Coronary artery (tissue), 2 donors: Measurements from ENCODE around the gene ATP2C2.

Experiments used
- DNase-seq: peaks from one replicate; pipeline ENCODE4 v3.0.0-alpha.2; 2017; ENCODE audit warnings: low spot score
- H3K27ac ChIP-seq, 2 donors: fragments of 200-600 bp; sonication (generic); one replicate each; pipeline ENCODE4 v1.5.1; 2016 to 2019
- H3K4me3 ChIP-seq: fragments of 200-600 bp; sonication (generic); 2 replicates; pipeline ENCODE4 v1.5.1; 2016; ENCODE audit warnings: mild to moderate bottlenecking, moderate library complexity
- CTCF ChIP-seq: fragments of 200-600 bp; sonication (generic); IDR thresholded peaks from one replicate; pipeline ENCODE4 v1.5.1; 2019; ENCODE audit warnings: antibody characterized with exemption

The ATP2C2 gene

GRCh38 chr16:84358601-84359295 is 9.6 kb upstream of the ATP2C2 start:
- no peak overlapping the region for H3K27ac ChIP-seq
- no peak for TF ChIP-seq CTCF
- no peak overlapping the region for H3K4me3 ChIP-seq
- no peak for DNase-seq

- DNase-seq: no peak
- no peak overlapping the region for H3K27ac ChIP-seq
- TF ChIP-seq CTCF: no peak
These were observed 9.0 kb upstream of the ATP2C2 start for GRCh38 chr16:84359326-84359725.

GRCh38 chr16:84360170-84360569 is 8.2 kb upstream of the ATP2C2 start:
- no peak for TF ChIP-seq CTCF

More at GRCh38 chr16:84359326-84359725, 9.0 kb upstream of the ATP2C2 start:
- H3K4me3 ChIP-seq: no peak overlapping the region

GRCh38 chr16:84360748-84361147 is 7.6 kb upstream of the ATP2C2 start:
- no peak for DNase-seq
- no peak overlapping the region for H3K4me3 ChIP-seq
- no peak for TF ChIP-seq CTCF
- H3K27ac ChIP-seq: no peak overlapping the region

More at GRCh38 chr16:84360170-84360569, 8.2 kb upstream of the ATP2C2 start:
- Histone ChIP-seq H3K4me3 (no peak overlapping the region), H3K27ac (no peak overlapping the region)
- no peak for DNase-seq

- DNase-seq: no peak
- Histone ChIP-seq H3K27ac (no peak overlapping the region), H3K4me3 (no peak overlapping the region)
- no peak for TF ChIP-seq CTCF
These were observed 6.8 kb upstream of the ATP2C2 start for GRCh38 chr16:84361546-84361945.

GRCh38 chr16:84362471-84362941 is 5.8 kb upstream of the ATP2C2 start:
- Histone ChIP-seq H3K27ac (no peak overlapping the region), H3K4me3 (no peak overlapping the region)
- TF ChIP-seq CTCF: no peak
- DNase-seq: no peak

GRCh38 chr16:84366208-84366607 is 2.1 kb upstream of the ATP2C2 start:
- no peak for TF ChIP-seq CTCF
- DNase-seq: no peak
- H3K4me3 ChIP-seq: no peak overlapping the region
- no peak overlapping the region for H3K27ac ChIP-seq
